ENCODE measurements around the gene PCSK1.

PCSK1 gene

DNA sequence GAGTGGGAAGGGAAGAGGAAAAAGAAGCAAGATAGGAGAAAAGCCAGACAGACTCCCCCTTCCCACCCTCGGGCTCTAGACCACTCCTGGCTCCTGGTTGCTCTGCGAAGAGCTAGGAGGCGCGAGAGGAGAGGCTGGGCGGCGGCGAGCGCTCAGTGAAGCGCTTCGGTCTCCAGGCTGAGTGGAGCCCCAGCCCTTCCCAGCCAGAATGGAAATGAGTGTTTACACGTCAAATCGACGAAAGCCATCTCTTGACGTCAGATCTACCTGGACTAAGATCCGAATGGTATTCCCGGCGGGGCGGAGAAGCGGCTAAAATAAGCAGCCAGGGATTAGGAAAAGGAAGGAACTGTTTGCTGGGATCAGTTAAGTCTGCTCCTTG, at the start of gene PCSK1:
Gene PCSK1, minus strand, starts transcription at position 183 of the 382 bp plus-strand sequence. CDS start 206 bp downstream, outside the sequence.
- DNase-seq (ENCODE audit: low read depth in 4 of 4, low spot score in 1 of 4) = no peak

- DNase-seq (ENCODE audit: low read depth in 4 of 4, low spot score in 1 of 4) = no peak
Measured at GRCh38 chr5:96481867-96482266, 48.8 kb upstream of the PCSK1 start.

DNA sequence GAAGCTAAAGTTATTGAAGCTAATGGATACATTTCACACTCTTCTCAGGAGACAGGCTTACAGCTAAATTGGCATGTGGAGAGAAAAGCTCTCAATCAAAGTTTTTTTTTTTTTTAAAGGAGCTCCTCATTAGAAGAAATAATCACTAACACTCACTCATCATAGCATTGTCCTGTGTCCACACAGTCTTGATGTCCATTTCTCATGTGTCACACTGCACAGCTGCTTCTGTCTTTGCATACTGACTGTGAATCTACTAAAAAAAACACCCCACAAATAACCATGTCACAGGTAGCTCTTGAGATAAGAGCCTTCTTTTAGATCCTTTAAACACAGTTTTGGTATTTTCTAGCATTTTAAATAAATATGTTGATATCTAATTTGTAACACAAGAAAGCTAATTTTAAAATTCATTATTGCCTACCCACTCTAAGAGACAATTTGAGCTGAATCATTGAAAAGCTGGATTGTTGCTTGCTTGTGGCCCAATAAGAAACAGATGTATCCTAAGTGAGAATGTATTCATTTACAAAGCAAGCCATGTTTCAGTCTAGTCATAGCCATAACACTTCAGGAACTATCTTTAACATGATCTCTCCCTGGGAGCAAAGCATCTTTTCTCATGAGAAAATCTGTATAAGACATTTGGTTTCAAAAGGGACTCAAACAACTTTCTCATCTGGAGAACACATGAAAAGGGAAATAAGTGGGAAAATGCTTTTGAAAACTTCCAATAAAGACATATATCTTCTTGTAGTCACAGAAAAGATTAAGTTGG, 48.1 kb upstream of the PCSK1 start:
- no peak for DNase-seq (ENCODE audit: low read depth in 4 of 4, low spot score in 1 of 4)

- DNase-seq (ENCODE audit: low read depth in 4 of 4, low spot score in 1 of 4) = no peak
Measured at GRCh38 chr5:96478983-96479382, 45.9 kb upstream of the PCSK1 start.

DNA sequence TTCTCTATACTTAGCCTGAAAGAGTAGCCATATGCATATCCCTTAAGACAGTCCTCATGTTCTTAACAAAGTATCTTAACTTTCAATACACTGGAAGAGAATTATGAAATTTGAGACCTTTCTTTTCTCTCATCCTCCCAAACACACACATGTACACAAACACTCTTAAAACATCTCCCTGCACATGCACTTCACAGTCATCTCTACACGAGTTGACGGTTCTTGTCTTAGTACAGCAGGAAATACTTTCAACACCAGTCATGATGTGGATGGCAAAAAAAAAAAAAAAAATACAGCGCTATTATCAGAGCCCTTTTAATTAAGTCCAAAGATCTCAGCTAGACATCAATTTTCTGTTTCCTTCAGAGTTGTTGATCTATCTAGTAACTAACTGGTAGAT, 43.6 kb upstream of the PCSK1 start:
- DNase-seq (ENCODE audit: low read depth in 4 of 4, low spot score in 1 of 4) = no peak

GRCh38 chr5:96474073-96474472, 41.0 kb upstream of the PCSK1 start:
- DNase-seq (ENCODE audit: low read depth in 4 of 4, low spot score in 1 of 4) = no peak

- DNase-seq (ENCODE audit: low read depth in 4 of 4, low spot score in 1 of 4) = no peak
Measured at GRCh38 chr5:96473155-96473554, 40.1 kb upstream of the PCSK1 start.

- DNase-seq (ENCODE audit: low read depth in 4 of 4, low spot score in 1 of 4) = no peak
Measured at GRCh38 chr5:96470785-96471184, 37.7 kb upstream of the PCSK1 start.

- DNase-seq (ENCODE audit: low read depth in 4 of 4, low spot score in 1 of 4) = no peak
Measured at GRCh38 chr5:96468956-96469355, 35.9 kb upstream of the PCSK1 start.

DNA sequence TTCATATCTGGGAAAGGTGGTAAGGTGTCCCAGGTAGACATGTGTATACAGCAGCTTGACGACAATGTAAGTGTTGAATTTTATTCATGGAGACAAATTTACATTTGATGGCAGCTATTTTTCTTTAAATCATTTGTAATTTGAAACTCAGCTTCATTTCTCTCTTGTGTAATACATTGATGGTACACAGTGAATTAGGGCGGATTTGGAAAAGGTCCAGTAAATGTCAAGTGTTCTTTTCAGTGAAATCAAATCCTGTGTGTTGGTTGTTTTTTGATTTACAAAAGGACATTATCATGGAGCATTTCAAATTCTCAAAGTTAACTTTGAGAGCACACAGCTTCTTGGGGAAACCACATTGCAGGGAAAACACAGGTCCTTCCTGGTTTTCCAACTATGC, 30.0 kb upstream of the PCSK1 start:
- no peak for DNase-seq (ENCODE audit: low read depth in 4 of 4, low spot score in 1 of 4)

GRCh38 chr5:96459313-96460121, 26.5 kb upstream of the PCSK1 start:
- no peak for DNase-seq (ENCODE audit: low read depth in 4 of 4, low spot score in 1 of 4)

DNA sequence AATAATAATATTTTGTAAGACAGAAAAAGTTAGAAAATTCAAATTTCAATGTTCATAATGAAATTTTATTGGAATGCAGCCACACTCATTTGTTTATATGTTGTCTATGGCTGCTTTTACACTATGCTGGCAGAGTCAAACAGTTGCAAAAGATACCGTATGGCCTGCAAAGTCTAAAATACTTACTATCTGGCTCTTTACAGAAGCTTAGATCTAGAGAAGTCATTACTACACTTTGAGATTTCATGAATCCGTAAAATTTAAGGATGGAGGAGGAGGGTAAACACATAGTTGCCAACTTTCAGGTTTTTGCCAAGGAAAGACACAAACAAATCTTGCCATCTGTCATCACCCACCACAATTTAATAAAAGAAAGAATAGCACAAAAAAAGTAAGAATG, 25.1 kb upstream of the PCSK1 start:
- no peak for DNase-seq (ENCODE audit: low read depth in 4 of 4, low spot score in 1 of 4)

- no peak for DNase-seq (ENCODE audit: low read depth in 4 of 4, low spot score in 1 of 4)
Measured at GRCh38 chr5:96455789-96456188, 22.7 kb upstream of the PCSK1 start.

DNA sequence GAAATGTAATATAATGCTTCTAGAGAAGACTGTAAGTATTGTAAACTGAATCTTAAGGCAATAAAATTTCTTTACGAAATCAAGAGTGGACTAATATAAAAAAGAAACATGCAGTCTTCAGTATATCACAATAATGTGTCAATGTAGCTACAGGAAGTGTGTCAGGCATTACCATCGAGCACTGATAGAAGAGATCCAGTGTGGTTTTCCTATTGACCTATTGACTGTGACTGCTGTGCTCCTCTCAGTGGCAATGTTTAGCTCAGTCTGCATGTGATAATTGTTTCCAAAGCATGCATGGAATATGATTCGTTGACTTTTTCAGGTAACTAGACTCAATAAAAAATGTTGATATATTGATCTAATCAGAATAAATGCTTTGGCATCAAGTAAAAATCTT, 20.3 kb upstream of the PCSK1 start:
- DNase-seq (ENCODE audit: low read depth in 4 of 4, low spot score in 1 of 4) = no peak

DNA sequence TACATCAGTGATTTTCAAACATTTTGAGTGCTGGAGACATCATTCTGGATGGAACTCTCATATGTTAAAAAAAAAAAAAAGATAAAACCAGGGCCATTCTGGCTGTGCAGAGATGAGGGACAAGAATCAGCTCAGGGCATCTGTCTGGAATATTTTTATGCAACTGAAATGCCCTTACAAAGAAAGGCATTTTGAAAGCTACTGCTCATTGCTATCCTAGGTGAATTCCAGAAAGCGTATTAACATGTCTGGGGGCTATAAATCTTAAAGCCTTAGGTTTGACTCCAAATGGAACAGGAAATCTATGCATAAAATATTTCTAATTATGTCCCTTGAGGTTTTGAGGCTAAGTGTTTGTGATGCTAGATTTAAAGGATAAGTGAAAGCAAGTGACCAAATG, 14.9 kb upstream of the PCSK1 start:
- no peak for DNase-seq (ENCODE audit: low read depth in 4 of 4, low spot score in 1 of 4)

DNA sequence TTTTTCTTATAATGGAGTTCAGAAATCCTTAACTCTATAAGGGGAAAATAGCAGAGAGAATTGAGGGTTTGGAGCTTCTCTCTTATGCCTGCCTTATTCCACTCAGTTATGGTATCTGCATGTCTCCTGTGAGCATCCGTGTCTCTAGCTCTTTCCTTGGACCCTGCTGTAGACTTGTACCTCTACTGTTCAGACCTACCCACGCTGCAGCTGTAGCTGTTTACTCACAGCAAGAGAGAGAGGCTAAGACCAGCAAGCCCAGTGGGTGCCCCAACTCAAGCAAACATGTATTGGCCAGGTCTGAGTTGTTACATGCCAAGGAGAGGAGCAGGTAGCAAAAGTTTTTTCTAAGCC, 7.1 kb upstream of the PCSK1 start:
- no peak for DNase-seq (ENCODE audit: low read depth in 4 of 4, low spot score in 1 of 4)

DNA sequence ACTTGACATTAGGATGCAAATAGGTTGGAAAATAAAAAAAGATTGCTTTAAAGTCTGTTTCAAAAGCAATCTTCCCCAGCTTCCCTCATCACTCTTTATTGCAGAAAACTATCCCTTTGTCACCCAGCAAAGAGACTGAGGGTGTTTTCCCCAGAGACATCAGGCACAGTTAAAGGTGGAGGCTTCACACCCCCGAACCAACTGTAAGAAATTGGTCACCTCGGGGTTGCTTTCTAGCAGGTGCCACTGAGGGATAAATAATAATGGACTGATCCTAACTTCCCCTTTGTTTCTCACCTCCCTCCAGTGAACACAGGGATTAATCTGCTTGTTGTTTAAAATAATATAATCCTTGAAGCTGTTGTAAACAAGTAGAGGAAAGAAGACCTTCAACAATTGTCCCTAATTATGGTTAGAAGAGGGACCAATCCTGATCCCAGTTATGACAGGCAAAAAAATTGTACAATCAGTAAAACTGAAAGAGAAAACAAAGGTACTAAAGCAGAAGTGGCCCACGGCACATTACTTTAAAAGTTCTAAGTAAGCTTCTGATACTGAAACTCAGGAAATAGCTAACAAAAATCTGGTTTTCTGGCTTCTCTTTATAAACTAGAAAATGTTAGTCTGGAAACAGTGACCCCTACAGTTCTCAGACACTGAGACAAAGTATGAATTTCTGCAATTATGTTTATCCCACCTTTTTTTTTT, 6.6 kb upstream of the PCSK1 start:
- no peak for DNase-seq (ENCODE audit: low read depth in 4 of 4, low spot score in 1 of 4)

GRCh38 chr5:96434201-96434645, 1.2 kb upstream of the PCSK1 start:
- DNase-seq (ENCODE audit: low read depth in 4 of 4, low spot score in 1 of 4) = peak in 2 of 4 experiments; percentile 19 to 22

- DNase-seq (ENCODE audit: low read depth in 4 of 4, low spot score in 1 of 4) = no peak
Measured at GRCh38 chr5:96432216-96433065, 607 bp downstream of the PCSK1 start.

- peak in 1 of 4 experiments; percentile 13 for DNase-seq (ENCODE audit: low read depth in 4 of 4, low spot score in 1 of 4)
Measured at GRCh38 chr5:96431376-96432187, 1.5 kb downstream of the PCSK1 start.
